ENCODE measurements around the gene LRRC25.

LRRC25 gene

DNA sequence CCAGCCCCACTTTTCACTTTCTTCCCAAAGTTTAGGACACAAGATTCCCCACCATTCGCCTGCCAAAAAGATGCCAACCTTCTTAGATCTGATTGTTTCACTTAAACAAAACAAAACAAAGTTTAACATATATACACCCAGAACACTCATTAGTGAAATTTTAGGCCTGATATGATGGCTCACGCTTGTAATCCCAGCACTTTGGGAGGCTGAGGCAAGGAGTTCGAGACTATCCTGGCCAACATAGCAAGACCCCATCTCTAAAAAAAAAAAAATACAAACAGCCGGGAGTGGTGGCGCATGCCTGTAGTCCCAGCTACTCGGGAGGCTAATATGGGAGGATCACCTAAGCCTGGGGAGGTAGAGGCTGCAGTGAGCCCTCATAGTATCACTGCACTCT lies 52.1 kb downstream of the LRRC25 start:
- DNase-seq (ENCODE audit: low read depth) = no peak

- no peak for DNase-seq (ENCODE audit: low read depth)
These were observed 52.9 kb downstream of the LRRC25 start for GRCh38 chr19:18344582-18344950.

GRCh38 chr19:18342090-18342632 lies 55.3 kb downstream of the LRRC25 start:
- no peak for DNase-seq (ENCODE audit: low read depth)
